ENCODE data around the gene MSL2. TPM values are rescaled to one million over a fixed set of nuclear protein-coding genes. Genes with fewer than 3 reads are reported as not detected.
"Not testable (repeated sequence)": the region's sequence is repeated elsewhere in the genome, so short reads cannot be mapped to it uniquely, and the experiment has no call there.

Gene MSL2
- total RNA-seq, 1 donor from 2014 or later: 20.1 TPM

GRCh38 chr3:136194409-136195257 lies 1.5 kb downstream of the MSL2 start:
- peak; percentile 63 for DNase-seq
- intact Hi-C loops (cut with DNase I): loop anchor here (10.0 kb wide), 1 partner anchor 560 kb away; the partner anchor contains the start of gene STAG1
- ATAC-seq (ENCODE audit: poor library complexity): no peak

- no peak for DNase-seq
- ATAC-seq (ENCODE audit: poor library complexity): no peak
- intact Hi-C loops (cut with DNase I): loop anchor here (10.0 kb wide), 1 partner anchor 561 kb away; the partner anchor contains the start of gene STAG1
Observed at GRCh38 chr3:136193278-136194054, 2.7 kb downstream of the MSL2 start.

DNA sequence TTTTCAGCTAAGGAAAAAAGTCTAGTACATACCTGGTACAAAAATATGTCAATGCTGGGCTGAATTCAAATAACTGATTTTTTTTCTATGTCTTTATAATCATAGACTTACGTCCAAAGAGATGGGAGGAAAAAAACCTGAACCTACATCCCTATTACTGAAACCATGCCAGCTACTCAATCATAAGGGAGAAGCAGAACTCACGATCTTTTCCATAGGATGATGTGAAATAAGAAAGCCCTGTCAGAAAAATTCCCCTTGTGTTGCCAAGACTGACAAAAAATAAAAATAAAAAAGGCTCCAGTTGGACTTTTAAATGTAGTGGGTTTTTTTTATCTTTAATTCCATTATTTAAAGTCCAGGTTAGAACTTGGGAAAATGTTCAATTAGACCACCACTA lies 3.3 kb downstream of the MSL2 start:
- DNase-seq (no peak), ATAC-seq (ENCODE audit: poor library complexity) (no peak)
- intact Hi-C loops (cut with DNase I): loop anchor here (10.0 kb wide), 1 partner anchor 562 kb away; the partner anchor contains the start of gene STAG1

- intact Hi-C loops (cut with DNase I): loop anchor here (10.0 kb wide), 1 partner anchor 563 kb away; the partner anchor contains the start of gene STAG1
- DNase-seq; ATAC-seq (ENCODE audit: poor library complexity): not testable (repeated sequence)
Observed at GRCh38 chr3:136192195-136192594, 3.9 kb downstream of the MSL2 start.

GRCh38 chr3:136189859-136190617 lies 6.1 kb downstream of the MSL2 start:
- intact Hi-C loops (cut with DNase I): loop anchor here (10.0 kb wide), 1 partner anchor 565 kb away; the partner anchor contains the start of gene STAG1
- DNase-seq: no peak
- ATAC-seq (ENCODE audit: poor library complexity): no peak

GRCh38 chr3:136189043-136189442 lies 7.1 kb downstream of the MSL2 start:
- ATAC-seq (ENCODE audit: poor library complexity) (no peak), DNase-seq (no peak)
- intact Hi-C loops (cut with DNase I): no loop called here

- intact Hi-C loops (cut with DNase I): no loop called here
- DNase-seq (no peak), ATAC-seq (ENCODE audit: poor library complexity) (no peak)
Observed at GRCh38 chr3:136187868-136188267, 8.3 kb downstream of the MSL2 start.

DNA sequence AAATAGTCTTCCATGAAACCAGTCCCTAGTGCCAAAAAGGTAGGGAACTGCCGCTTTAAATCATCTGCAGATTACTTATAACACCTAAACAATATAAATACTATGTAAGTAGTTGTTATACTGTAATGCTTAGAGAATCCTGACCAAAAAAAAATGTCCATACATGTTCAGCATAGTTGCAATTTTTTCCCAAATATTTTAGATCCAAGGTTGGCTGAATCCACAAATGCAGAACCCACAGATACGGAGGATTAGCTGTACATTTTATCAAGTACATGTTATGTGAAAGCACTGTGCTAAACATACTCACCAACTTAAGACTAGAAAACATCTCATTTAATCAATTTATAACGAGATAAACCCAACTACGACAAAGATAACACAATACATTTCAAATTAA lies 9.3 kb downstream of the MSL2 start:
- DNase-seq: no peak
- intact Hi-C loops (cut with DNase I): no loop called here
- no peak for ATAC-seq (ENCODE audit: poor library complexity)

- intact Hi-C loops (cut with DNase I): no loop called here
- peak; percentile 21 for ATAC-seq (ENCODE audit: poor library complexity)
Observed at GRCh38 chr3:136186344-136186743, 9.8 kb downstream of the MSL2 start.

GRCh38 chr3:136184703-136185102 lies 11.4 kb downstream of the MSL2 start:
- DNase-seq (no peak), ATAC-seq (ENCODE audit: poor library complexity) (peak; percentile 32)
- intact Hi-C loops (cut with DNase I): no loop called here

More at GRCh38 chr3:136186344-136186743, 9.8 kb downstream of the MSL2 start:
- DNase-seq: no peak

GRCh38 chr3:136181741-136182140 lies 14.4 kb downstream of the MSL2 start:
- ATAC-seq (ENCODE audit: poor library complexity) (no peak), DNase-seq (no peak)
- intact Hi-C loops (cut with DNase I): no loop called here

- DNase-seq (no peak), ATAC-seq (ENCODE audit: poor library complexity) (no peak)
- intact Hi-C loops (cut with DNase I): no loop called here
Observed at GRCh38 chr3:136177876-136178275, 18.3 kb downstream of the MSL2 start.

GRCh38 chr3:136173939-136174490 lies 22.1 kb downstream of the MSL2 start:
- DNase-seq (no peak), ATAC-seq (ENCODE audit: poor library complexity) (no peak)
- intact Hi-C loops (cut with DNase I): no loop called here

DNA sequence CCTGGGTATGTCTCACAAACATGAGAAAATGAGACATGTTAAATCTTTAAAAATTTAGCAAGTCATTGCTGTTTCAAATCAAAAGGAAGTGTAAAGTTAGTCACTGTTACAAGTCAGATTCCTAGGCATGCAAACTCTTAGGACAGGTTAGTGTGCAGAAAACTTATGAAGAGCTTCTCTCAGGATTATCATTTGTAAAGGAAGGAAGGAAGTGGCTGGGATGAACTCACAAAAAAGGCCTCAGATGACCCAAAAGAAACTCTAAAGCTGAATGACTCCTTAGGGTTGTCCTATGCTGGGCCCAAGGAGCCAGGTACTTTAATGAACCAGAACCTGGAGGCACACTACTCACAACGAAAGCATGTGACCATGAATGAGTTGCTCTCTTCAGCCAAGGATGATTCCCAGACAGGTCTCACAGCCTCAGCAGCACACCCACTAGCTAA lies 25.0 kb downstream of the MSL2 start:
- ATAC-seq (ENCODE audit: poor library complexity): no peak
- DNase-seq: no peak
- intact Hi-C loops (cut with DNase I): no loop called here

DNA sequence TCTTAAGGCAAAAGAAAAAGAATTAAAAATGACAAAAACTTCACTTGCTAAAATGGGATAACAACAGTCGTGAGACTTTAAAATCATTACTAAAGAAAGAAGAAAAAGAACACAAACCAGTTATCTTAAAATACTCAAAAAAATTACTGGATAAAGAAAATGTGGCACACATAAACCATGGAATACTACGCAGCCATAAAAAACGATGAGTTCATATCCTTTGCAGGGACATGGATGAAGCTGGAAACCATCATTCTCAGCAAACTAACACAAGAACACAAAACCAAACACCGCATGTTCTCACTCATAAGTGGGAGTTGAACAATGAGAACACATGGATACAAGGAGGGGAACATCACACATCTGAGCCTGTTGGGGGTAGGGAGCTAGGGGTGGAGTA lies 27.9 kb downstream of the MSL2 start:
- intact Hi-C loops (cut with DNase I); DNase-seq; ATAC-seq (ENCODE audit: poor library complexity): not testable (repeated sequence)

DNA sequence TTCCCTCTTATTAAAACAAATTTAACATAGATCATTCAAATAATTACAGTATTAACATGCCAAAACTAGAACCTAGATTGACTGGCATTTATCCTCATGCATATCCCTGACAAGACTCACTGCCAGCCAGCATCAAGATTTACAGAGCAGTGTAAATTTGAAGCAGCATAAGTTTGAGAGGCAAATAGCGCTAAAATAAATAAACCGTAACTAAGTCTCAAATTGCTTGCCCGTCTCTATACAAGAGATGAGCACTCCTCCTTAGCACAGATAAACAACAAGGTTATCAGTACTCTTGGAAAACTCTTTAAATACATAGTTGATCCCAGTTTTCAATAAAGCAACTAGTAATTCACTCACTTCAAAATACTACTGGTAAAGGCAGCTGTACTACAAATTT lies 29.6 kb downstream of the MSL2 start:
- DNase-seq (no peak), ATAC-seq (ENCODE audit: poor library complexity) (no peak)
- intact Hi-C loops (cut with DNase I): no loop called here

DNA sequence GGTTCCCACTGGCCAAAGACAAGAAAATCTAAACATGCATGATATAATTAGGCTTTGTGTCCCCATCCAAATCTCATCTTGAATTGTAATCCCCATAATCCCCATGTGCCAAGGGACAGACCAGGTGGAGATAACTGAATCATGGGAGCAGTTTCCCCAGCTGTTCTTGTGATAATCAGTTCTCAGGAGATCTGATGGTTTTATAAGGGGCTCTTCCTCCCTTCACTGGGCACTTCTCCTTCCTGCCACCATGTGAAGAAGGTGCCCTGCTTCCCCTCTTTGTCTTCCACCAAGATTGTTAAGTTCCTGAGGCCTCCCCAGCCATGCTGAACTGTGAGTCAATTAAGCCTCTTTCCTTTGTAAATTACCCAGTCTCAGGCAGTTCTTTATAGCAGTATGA lies 32.5 kb downstream of the MSL2 start:
- DNase-seq; intact Hi-C loops (cut with DNase I); ATAC-seq (ENCODE audit: poor library complexity): not testable (repeated sequence)

DNA sequence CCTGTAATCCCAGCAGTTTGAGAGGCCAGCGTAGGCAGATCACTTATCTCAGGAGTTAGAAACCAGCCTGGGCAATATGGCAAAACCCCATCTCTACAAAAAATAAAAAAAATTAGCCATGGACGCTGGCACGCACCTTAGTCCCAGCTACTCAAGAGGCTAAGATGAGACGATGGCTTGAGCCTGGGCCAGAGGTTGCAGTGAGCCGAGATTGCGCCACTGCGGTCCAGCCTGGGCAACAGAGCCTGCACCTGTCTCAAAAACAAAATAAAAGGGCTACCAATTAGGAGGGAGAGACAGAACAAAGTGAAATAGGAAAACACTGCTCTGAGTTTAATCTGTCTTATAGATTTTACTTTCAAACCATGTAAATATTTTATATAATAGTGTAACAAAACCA lies 33.8 kb downstream of the MSL2 start:
- ATAC-seq (ENCODE audit: poor library complexity) (no peak), DNase-seq (no peak)
- intact Hi-C loops (cut with DNase I): no loop called here

Measured in Right ventricle myocardium superior (tissue), 1 donor.